OCI-LY1 (cell line): ENCODE results near the gene KLF8.
"Not testable (repeated sequence)": the region's sequence is repeated elsewhere in the genome, so short reads cannot be mapped to it uniquely, and the experiment has no call there.

Experiments
- H2AFZ ChIP-seq: fragments of 200-600 bp; sonication (generic), shearing (Covaris generic); 2 replicates; pipeline ENCODE4 v1.6.0; 2014; ENCODE audit warnings: antibody characterized with exemption, mild to moderate bottlenecking, low read length
- H3F3A ChIP-seq: fragments of 200-600 bp; sonication (generic), shearing (Covaris generic); 2 replicates; pipeline ENCODE4 v1.6.0; 2014; ENCODE audit warnings: mild to moderate bottlenecking, antibody characterized with exemption, low read length, moderate library complexity; ENCODE audit not compliant: insufficient read depth
- H3K27ac ChIP-seq: fragments of 200-600 bp; sonication (generic); 2 replicates; pipeline ENCODE4 v1.5.1; 2014; ENCODE audit warnings: low read length, mixed run types, mild to moderate bottlenecking, low read depth; ENCODE audit not compliant: poor library complexity, severe bottlenecking
- H3K27me3 ChIP-seq: fragments of 200-600 bp; sonication (generic); 2 replicates; pipeline ENCODE4 v1.6.0; 2014; ENCODE audit warnings: antibody characterized with exemption, mild to moderate bottlenecking, low read length, moderate library complexity; ENCODE audit not compliant: insufficient read depth
- H3K36me3 ChIP-seq: fragments of 200-600 bp; sonication (generic); 2 replicates; pipeline ENCODE4 v1.6.1; 2014; ENCODE audit warnings: mild to moderate bottlenecking, antibody characterized with exemption, low read length, moderate library complexity, mixed read lengths; ENCODE audit not compliant: insufficient read depth
- H3K4me1 ChIP-seq: fragments of 200-600 bp; sonication (generic); 2 replicates; pipeline ENCODE4 v1.5.1; 2014; ENCODE audit warnings: mild to moderate bottlenecking, low read length, moderate library complexity; ENCODE audit not compliant: insufficient read depth, severe bottlenecking
- H3K4me2 ChIP-seq: fragments of 200-600 bp; sonication (generic), shearing (Covaris generic); 2 replicates; pipeline ENCODE4 v1.6.1; 2014; ENCODE audit warnings: low read length
- H3K4me3 ChIP-seq: fragments of 200-600 bp; sonication (generic); 2 replicates; pipeline ENCODE4 v1.5.1; 2014; ENCODE audit warnings: low read length, low read depth, mild to moderate bottlenecking, mixed read lengths; ENCODE audit not compliant: poor library complexity, severe bottlenecking
- H3K79me2 ChIP-seq: fragments of 200-600 bp; shearing (Covaris generic); 2 replicates; pipeline ENCODE4 v1.6.1; 2016; ENCODE audit warnings: mixed run types, low read length, mixed read lengths; ENCODE audit not compliant: insufficient read depth
- H3K9ac ChIP-seq: fragments of 200-600 bp; sonication (generic), shearing (Covaris generic); 2 replicates; pipeline ENCODE4 v1.6.1; 2014; ENCODE audit warnings: mild to moderate bottlenecking, low read length, mixed read lengths
- H3K9me2 ChIP-seq: fragments of 200-600 bp; sonication (generic), shearing (Covaris generic); 2 replicates; pipeline ENCODE4 v1.6.1; 2014; ENCODE audit warnings: low read depth, mild to moderate bottlenecking, low read length, mixed read lengths
- H3K9me3 ChIP-seq: fragments of 200-600 bp; shearing (Covaris generic); 2 replicates; pipeline ENCODE4 v1.6.1; 2014; ENCODE audit warnings: low read length, mixed read lengths
- H4K20me1 ChIP-seq: fragments of 200-600 bp; sonication (generic), shearing (Covaris generic); 2 replicates; pipeline ENCODE4 v1.6.0; 2016; ENCODE audit warnings: mild to moderate bottlenecking, low read length; ENCODE audit not compliant: insufficient read depth
- CTCF ChIP-seq: fragments of 200-600 bp; sonication (generic), shearing (Covaris generic); IDR thresholded peaks from 2 replicates; pipeline ENCODE4 v1.5.1; 2017; ENCODE audit warnings: mild to moderate bottlenecking, antibody characterized with exemption, low read length, moderate library complexity, mixed read lengths
- EZH2 ChIP-seq: fragments of 200-600 bp; sonication (generic), shearing (Covaris generic); IDR thresholded peaks from 2 replicates; pipeline ENCODE4 v1.8.0; 2017; ENCODE audit warnings: borderline replicate concordance, mixed run types, mild to moderate bottlenecking, antibody characterized with exemption, low read length, moderate library complexity, mixed read lengths

Gene KLF8

GRCh38 chrX:56232221-56233082 is at the start of gene KLF8:
TSS of gene KLF8 (plus strand) at chrX:56232356. CDS start at chrX:56233335, 979 bp downstream.
- no peaks in the 10 kb centered on the region for H3K9me3 ChIP-seq
- H3F3A ChIP-seq = no peaks in the 10 kb centered on the region
- no peak within 1 kb of the TSS for H3K4me3 ChIP-seq
- H3K4me1 ChIP-seq = peaks cover 9% of the 10 kb centered on the region
- H3K27me3 ChIP-seq = no peaks in the 10 kb centered on the region
- H3K4me2 ChIP-seq = no peak within 1 kb of the TSS
- no peak within 1 kb of the TSS for H3K27ac ChIP-seq
- no peaks in the 10 kb centered on the region for H4K20me1 ChIP-seq
- TF ChIP-seq CTCF = no peak
- no peaks in the 10 kb centered on the region for H3K36me3 ChIP-seq
- no peaks in the 10 kb centered on the region for H3K79me2 ChIP-seq
- no peak within 1 kb of the TSS for H2AFZ ChIP-seq
- H3K9me2 ChIP-seq = no peaks in the 10 kb centered on the region
- H3K9ac ChIP-seq = no peak within 1 kb of the TSS

DNA sequence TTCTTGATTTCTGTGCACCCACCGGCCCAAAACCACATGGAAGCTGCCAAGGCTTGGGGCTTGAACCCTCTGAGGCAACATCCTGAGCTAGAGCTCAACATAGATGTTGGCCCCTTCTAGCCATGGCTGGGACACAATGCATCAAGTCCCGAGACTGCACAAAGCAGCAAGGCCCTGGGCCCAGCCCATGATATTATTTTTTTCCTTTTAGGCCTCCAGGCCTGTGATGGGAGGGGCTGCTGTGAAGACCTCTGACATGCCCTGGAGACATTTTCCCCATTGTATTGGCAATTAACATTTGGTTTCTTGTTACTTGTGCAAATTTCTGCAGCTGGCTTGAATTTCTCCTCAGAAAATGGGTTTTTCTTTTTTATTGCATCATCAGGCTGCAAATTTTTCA is 25.2 kb upstream of the KLF8 start:
- H3K36me3 ChIP-seq, H3K4me2 ChIP-seq, H3K27ac ChIP-seq, H3K9me3 ChIP-seq, H3K27me3 ChIP-seq, H4K20me1 ChIP-seq, H3K9ac ChIP-seq, H3K4me1 ChIP-seq, H2AFZ ChIP-seq, H3F3A ChIP-seq, H3K4me3 ChIP-seq, H3K9me2 ChIP-seq, H3K79me2 ChIP-seq: not testable (repeated sequence)

DNA sequence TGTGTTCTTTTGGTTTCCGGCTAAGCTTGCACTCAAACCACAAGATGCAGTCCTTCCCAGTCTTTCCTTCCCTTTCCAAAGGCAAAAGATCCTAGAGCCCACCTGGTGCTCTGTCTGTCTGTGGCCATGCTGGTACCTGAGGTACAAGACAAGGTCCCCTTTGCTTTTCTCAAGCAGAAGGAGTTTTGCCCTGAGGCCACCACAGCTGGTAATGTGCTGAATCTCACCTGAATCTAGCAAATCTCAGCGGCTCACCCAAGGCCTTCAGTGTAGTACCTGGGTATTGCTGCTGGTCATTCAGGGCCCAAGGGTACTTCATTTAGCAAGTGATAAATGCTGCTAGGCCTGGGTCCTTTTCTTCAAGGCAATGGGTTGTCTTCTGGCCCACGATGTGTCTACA is 20.5 kb upstream of the KLF8 start:
- no peak overlapping the region for H3K27ac ChIP-seq
- no peaks in the 10 kb centered on the region for H3K27me3 ChIP-seq
- no peak overlapping the region for H2AFZ ChIP-seq
- H4K20me1 ChIP-seq = no peaks in the 10 kb centered on the region
- H3K36me3 ChIP-seq = no peaks in the 10 kb centered on the region
- no peaks in the 10 kb centered on the region for H3F3A ChIP-seq
- TF ChIP-seq EZH2 (no peak), CTCF (no peak)
- H3K79me2 ChIP-seq = no peaks in the 10 kb centered on the region
- no peak overlapping the region for H3K4me2 ChIP-seq
- no peak overlapping the region for H3K4me3 ChIP-seq
- no peak overlapping the region for H3K9ac ChIP-seq
- no peaks in the 10 kb centered on the region for H3K9me3 ChIP-seq
- H3K9me2 ChIP-seq = no peaks in the 10 kb centered on the region
- H3K4me1 ChIP-seq = no peaks in the 10 kb centered on the region

DNA sequence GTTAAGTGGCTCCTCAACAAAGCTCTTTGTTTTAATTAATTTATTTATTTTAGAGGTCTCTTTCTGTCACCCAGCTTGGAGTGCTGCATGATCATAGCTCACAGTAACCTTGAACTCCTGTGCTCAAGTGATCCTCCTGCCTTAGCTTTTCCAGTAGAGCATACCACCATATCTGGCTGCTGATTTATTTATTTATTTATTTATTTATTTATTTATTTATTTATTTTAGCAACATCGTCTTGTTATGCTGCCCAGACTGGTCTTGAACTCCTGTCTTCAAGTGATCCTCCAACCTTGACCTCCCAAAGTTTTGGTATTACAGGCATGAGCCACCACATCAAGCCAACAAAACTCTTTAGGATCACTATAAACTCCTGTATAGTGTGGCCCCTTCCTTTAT is 15.8 kb upstream of the KLF8 start:
- H3K36me3 ChIP-seq = no peaks in the 10 kb centered on the region
- no peak overlapping the region for H3K4me2 ChIP-seq
- H3K9me2 ChIP-seq = no peaks in the 10 kb centered on the region
- TF ChIP-seq CTCF (no peak), EZH2 (no peak)
- no peaks in the 10 kb centered on the region for H3K9me3 ChIP-seq
- no peaks in the 10 kb centered on the region for H4K20me1 ChIP-seq
- no peaks in the 10 kb centered on the region for H3K4me1 ChIP-seq
- no peak overlapping the region for H3K27ac ChIP-seq
- no peaks in the 10 kb centered on the region for H3K27me3 ChIP-seq
- no peak overlapping the region for H3K9ac ChIP-seq
- no peak overlapping the region for H3K4me3 ChIP-seq
- H3K79me2 ChIP-seq = no peaks in the 10 kb centered on the region
- no peaks in the 10 kb centered on the region for H3F3A ChIP-seq
- H2AFZ ChIP-seq = no peak overlapping the region
